GM21447 (cell line): ENCODE data around the gene FAM156A.
"Not testable (repeated sequence)": the region's sequence is repeated elsewhere in the genome, so short reads cannot be mapped to it uniquely, and the experiment has no call there.

Experiments
- ATAC-seq: cut with Tn5 transposase; IDR thresholded peaks from one replicate; pipeline ENCODE4 v1.9.1; 2021; ENCODE audit not compliant: unreplicated experiment

FAM156A gene

DNA sequence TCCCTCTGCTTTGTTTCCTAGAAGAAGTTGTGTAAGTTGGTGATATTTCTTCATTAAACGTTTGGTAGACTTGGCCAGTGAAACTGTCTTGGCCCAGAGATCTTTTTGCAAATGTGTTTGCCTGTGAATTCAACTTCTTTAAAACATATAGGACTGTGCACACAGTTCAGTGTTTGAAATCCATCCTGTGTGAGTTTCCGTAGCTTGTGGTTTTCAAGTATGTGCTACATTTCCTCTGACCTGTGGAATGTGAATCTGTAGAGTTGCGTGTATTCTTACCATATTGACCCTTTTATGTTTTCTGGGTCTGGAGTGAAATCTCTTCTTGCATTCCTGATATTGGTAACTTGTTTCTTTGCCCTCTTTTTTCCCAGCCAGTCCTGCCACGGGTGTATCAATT, 52.2 kb downstream of the FAM156A start:
- ATAC-seq: not testable (repeated sequence)

DNA sequence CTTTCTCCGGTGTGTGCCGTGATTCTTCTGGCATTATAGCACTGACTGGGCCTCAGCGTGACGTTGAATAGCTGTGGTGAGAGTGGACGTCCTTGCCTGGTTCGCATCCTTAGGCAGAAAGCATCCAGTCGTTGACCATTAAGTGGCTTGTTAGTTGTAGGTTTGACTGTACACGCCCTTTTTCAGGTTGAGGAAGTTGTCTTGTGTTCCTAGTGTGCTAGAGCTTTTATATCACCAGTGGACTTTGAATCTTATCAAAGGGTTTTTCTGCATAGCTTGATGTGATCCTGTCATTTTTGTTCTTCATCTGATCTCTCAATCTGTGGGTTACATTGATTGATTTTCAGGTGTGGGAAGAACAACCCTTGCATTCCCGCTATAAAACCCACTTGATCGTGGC, 52.8 kb downstream of the FAM156A start:
- ATAC-seq: not testable (repeated sequence)
